ENCODE data around the gene SND1. TPM values are rescaled to one million over a fixed set of nuclear protein-coding genes. Genes with fewer than 3 reads are reported as not detected.

Gene SND1
- total and polyA plus RNA-seq, 4 donors: 59.4 to 214 (median 84.1) TPM

GRCh38 chr7:127916735-127917134, 264.7 kb downstream of the SND1 start:
- 95% methylated on average over 3 of the region's 3 CpGs for WGBS
- H3K27ac ChIP-seq (ENCODE audit: low read depth in 1 of 2, low read length in 2 of 2): no peak overlapping the region
- TF ChIP-seq, protein P1, sequence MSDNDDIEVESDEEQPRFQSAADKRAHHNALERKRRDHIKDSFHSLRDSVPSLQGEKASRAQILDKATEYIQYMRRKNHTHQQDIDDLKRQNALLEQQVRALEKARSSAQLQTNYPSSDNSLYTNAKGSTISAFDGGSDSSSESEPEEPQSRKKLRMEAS (IDR thresholded peaks at IDR 0.05): no peak
- TF ChIP-seq FOXA1 (IDR thresholded peaks at IDR 0.05): no peak
- TF ChIP-seq NR2F2 (IDR thresholded peaks at IDR 0.05): no peak
- TF ChIP-seq SP1 (IDR thresholded peaks at IDR 0.05): no peak
- TF ChIP-seq, protein P2, sequence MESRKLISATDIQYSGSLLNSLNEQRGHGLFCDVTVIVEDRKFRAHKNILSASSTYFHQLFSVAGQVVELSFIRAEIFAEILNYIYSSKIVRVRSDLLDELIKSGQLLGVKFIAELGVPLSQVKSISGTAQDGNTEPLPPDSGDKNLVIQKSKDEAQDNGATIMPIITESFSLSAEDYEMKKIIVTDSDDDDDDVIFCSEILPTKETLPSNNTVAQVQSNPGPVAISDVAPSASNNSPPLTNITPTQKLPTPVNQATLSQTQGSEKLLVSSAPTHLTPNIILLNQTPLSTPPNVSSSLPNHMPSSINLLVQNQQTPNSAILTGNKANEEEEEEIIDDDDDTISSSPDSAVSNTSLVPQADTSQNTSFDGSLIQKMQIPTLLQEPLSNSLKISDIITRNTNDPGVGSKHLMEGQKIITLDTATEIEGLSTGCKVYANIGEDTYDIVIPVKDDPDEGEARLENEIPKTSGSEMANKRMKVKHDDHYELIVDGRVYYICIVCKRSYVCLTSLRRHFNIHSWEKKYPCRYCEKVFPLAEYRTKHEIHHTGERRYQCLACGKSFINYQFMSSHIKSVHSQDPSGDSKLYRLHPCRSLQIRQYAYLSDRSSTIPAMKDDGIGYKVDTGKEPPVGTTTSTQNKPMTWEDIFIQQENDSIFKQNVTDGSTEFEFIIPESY (IDR thresholded peaks at IDR 0.05): no peak
- no peak for TF ChIP-seq JUND (IDR thresholded peaks at IDR 0.05)
- TF ChIP-seq YY1 (IDR thresholded peaks at IDR 0.05): no peak
- TF ChIP-seq, protein P3, sequence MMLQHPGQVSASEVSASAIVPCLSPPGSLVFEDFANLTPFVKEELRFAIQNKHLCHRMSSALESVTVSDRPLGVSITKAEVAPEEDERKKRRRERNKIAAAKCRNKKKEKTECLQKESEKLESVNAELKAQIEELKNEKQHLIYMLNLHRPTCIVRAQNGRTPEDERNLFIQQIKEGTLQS (IDR thresholded peaks at IDR 0.05): no peak
- no peak for TF ChIP-seq GABPA (IDR thresholded peaks at IDR 0.05 in 1 of 2, conservative IDR thresholded peaks at IDR 0.05 in 1 of 2)
- TF ChIP-seq HNF4G (IDR thresholded peaks at IDR 0.05): no peak
- no peaks in the 10 kb centered on the region for H3K36me3 ChIP-seq (ENCODE audit: control insufficient read depth in 4 of 4, insufficient read depth in 3 of 4, low read depth in 1 of 4, low read length in 3 of 4)
- H3K9ac ChIP-seq (ENCODE audit: low read depth in 1 of 2, low read length in 2 of 2): no peak overlapping the region
- no peak for DNase-seq (ENCODE audit: low spot score)
- peaks cover 0 to 2% (median 0%) of the 10 kb centered on the region in 4 donors for H3K4me1 ChIP-seq (ENCODE audit: control insufficient read depth in 4 of 4, insufficient read depth in 4 of 4, low read length in 3 of 4)
- no peaks in the 10 kb centered on the region for H3K27me3 ChIP-seq (ENCODE audit: control insufficient read depth in 4 of 4, insufficient read depth in 4 of 4, low read length in 3 of 4)
- H3K4me3 ChIP-seq (ENCODE audit: low read depth in 1 of 3, low read length in 3 of 3): no peak overlapping the region
- H3K9me3 ChIP-seq (ENCODE audit: control insufficient read depth in 4 of 4, low read length in 3 of 4): no peaks in the 10 kb centered on the region

- TF ChIP-seq, protein P3 (IDR thresholded peaks at IDR 0.05): no peak
- TF ChIP-seq NR2F2 (IDR thresholded peaks at IDR 0.05): no peak
- TF ChIP-seq GABPA (IDR thresholded peaks at IDR 0.05 in 1 of 2, conservative IDR thresholded peaks at IDR 0.05 in 1 of 2): no peak
- TF ChIP-seq SP1 (IDR thresholded peaks at IDR 0.05): no peak
- TF ChIP-seq EGR1 (IDR thresholded peaks at IDR 0.05; ENCODE audit: low read depth in 2 of 2): no peak
- TF ChIP-seq, protein P2 (IDR thresholded peaks at IDR 0.05): no peak
- TF ChIP-seq REST (IDR thresholded peaks at IDR 0.05): no peak
- no peak for TF ChIP-seq FOXA2 (IDR thresholded peaks at IDR 0.05)
- TF ChIP-seq TAF1 (conservative IDR thresholded peaks at IDR 0.05): no peak
- TF ChIP-seq FOXA1 (IDR thresholded peaks at IDR 0.05): no peak
- no peak for TF ChIP-seq HNF4A (conservative IDR thresholded peaks at IDR 0.05)
- TF ChIP-seq JUND (IDR thresholded peaks at IDR 0.05): no peak
- no peak for TF ChIP-seq RXRA (IDR thresholded peaks at IDR 0.05)
- TF ChIP-seq, protein P4, sequence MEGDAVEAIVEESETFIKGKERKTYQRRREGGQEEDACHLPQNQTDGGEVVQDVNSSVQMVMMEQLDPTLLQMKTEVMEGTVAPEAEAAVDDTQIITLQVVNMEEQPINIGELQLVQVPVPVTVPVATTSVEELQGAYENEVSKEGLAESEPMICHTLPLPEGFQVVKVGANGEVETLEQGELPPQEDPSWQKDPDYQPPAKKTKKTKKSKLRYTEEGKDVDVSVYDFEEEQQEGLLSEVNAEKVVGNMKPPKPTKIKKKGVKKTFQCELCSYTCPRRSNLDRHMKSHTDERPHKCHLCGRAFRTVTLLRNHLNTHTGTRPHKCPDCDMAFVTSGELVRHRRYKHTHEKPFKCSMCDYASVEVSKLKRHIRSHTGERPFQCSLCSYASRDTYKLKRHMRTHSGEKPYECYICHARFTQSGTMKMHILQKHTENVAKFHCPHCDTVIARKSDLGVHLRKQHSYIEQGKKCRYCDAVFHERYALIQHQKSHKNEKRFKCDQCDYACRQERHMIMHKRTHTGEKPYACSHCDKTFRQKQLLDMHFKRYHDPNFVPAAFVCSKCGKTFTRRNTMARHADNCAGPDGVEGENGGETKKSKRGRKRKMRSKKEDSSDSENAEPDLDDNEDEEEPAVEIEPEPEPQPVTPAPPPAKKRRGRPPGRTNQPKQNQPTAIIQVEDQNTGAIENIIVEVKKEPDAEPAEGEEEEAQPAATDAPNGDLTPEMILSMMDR (IDR thresholded peaks at IDR 0.05; ENCODE audit: low read depth, low read length, missing input control): no peak
- no peak for TF ChIP-seq RAD21 (IDR thresholded peaks at IDR 0.05)
- TF ChIP-seq HNF4G (IDR thresholded peaks at IDR 0.05): no peak
- TF ChIP-seq, protein P1 (IDR thresholded peaks at IDR 0.05): no peak
- no peak for TF ChIP-seq YY1 (IDR thresholded peaks at IDR 0.05)
- WGBS: 90% methylated on average over 8 of the region's 8 CpGs
- Histone ChIP-seq H3K36me3 (ENCODE audit: control insufficient read depth in 4 of 4, insufficient read depth in 3 of 4, low read depth in 1 of 4, low read length in 3 of 4) (peaks cover 0 to 2% (median 0%) of the 10 kb centered on the region in 4 donors), H3K9ac (ENCODE audit: low read depth in 1 of 2, low read length in 2 of 2) (no peak overlapping the region), H3K4me3 (ENCODE audit: low read depth in 1 of 3, low read length in 3 of 3) (no peak overlapping the region), H3K27me3 (ENCODE audit: control insufficient read depth in 4 of 4, insufficient read depth in 4 of 4, low read length in 3 of 4) (no peaks in the 10 kb centered on the region), H3K4me1 (ENCODE audit: control insufficient read depth in 4 of 4, insufficient read depth in 4 of 4, low read length in 3 of 4) (peaks cover 0 to 2% (median 0%) of the 10 kb centered on the region in 4 donors), H3K9me3 (ENCODE audit: control insufficient read depth in 4 of 4, low read length in 3 of 4) (no peaks in the 10 kb centered on the region), H3K27ac (ENCODE audit: low read depth in 1 of 2, low read length in 2 of 2) (no peak overlapping the region)
- DNase-seq (ENCODE audit: low spot score): no peak
Measured at GRCh38 chr7:127918130-127918529, 266.1 kb downstream of the SND1 start.

All from liver (tissue), 9 donors.